ENCODE data around the gene MYB.

DNA sequence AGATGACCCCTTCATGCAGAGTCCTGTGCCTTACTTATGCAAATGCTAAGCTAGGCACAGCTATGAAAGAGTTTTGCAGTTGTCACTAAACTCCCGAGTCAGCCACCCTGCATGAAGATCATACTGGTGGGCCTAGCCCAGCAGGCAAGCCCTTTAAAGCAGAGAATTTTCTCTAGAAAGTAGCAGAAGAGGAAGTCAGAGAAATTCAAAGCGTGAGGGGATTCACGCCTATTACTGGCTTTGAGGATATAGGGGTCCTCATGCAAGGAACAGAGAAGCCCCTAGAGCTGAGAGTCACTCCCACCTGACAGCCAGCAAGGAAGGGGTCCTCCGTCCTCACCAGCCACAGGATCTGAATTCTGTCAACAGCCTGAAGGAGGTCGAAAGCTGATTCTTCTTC is 54.6 kb downstream of the MYB start:
- TF ChIP-seq, protein P1, sequence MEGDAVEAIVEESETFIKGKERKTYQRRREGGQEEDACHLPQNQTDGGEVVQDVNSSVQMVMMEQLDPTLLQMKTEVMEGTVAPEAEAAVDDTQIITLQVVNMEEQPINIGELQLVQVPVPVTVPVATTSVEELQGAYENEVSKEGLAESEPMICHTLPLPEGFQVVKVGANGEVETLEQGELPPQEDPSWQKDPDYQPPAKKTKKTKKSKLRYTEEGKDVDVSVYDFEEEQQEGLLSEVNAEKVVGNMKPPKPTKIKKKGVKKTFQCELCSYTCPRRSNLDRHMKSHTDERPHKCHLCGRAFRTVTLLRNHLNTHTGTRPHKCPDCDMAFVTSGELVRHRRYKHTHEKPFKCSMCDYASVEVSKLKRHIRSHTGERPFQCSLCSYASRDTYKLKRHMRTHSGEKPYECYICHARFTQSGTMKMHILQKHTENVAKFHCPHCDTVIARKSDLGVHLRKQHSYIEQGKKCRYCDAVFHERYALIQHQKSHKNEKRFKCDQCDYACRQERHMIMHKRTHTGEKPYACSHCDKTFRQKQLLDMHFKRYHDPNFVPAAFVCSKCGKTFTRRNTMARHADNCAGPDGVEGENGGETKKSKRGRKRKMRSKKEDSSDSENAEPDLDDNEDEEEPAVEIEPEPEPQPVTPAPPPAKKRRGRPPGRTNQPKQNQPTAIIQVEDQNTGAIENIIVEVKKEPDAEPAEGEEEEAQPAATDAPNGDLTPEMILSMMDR (IDR thresholded peaks at IDR 0.05; ENCODE audit: low read length) = no peak
- TF ChIP-seq EZH2 (optimal IDR thresholded peaks at IDR 0.05; ENCODE audit: low read depth, low read length) (no peak), EZH2phosphoT487 (IDR thresholded peaks at IDR 0.05; ENCODE audit: low read length) (no peak)
